ENCODE measurements around the gene GPR135. TPM values are rescaled to one million over a fixed set of nuclear protein-coding genes. Genes with fewer than 3 reads are reported as not detected.

GPR135 gene
- polyA plus RNA-seq, 2 of the 4 experiments (the other 2 are of a cell fraction), result 1.5 to 3.6 TPM

DNA sequence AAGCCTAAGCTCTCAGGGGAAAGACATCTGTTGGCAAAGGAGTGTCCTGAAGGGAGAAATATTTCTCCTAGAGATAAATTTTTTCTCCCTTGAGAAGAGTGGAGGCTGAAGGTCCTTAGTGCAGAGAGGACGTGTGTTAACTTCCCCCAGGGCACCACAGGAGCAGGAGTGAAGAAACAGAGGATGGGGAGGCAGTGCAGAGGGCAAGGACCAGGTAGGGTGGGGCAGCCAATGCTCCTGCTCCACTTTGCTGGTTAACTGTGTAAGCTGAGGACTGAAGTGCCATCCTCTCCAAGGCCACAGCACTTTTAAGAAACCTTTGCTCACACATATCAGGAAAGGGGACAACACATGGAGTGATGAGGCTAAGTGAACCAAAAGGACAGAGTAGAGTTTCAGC, 15.0 kb upstream of the GPR135 start:
- peak overlapping the region; percentile 78 for H3K4me2 ChIP-seq
- H3K9me3 ChIP-seq, result no peaks in the 10 kb centered on the region
- 35% methylated on average over 1 of the region's 1 CpG for WGBS (ENCODE audit: missing lambda C conversion rate)
- TF ChIP-seq MAFK (IDR thresholded peaks at IDR 0.05; ENCODE audit: partially characterized antibody) (no peak), ZSCAN20 (CRISPR knock-in tag; IDR thresholded peaks at IDR 0.05) (no peak), FOXS1 (CRISPR knock-in tag; IDR thresholded peaks at IDR 0.05) (no peak), TFCP2L1 (CRISPR knock-in tag; IDR thresholded peaks at IDR 0.05) (no peak), PHF8 (IDR thresholded peaks at IDR 0.05; ENCODE audit: borderline replicate concordance, low read depth) (no peak), PBX3 (IDR thresholded peaks at IDR 0.05) (no peak), CBX2 (IDR thresholded peaks at IDR 0.05; ENCODE audit: borderline replicate concordance, low read depth) (no peak), FOSB (CRISPR knock-in tag; IDR thresholded peaks at IDR 0.05) (no peak)
- TF ChIP-seq, protein P1, sequence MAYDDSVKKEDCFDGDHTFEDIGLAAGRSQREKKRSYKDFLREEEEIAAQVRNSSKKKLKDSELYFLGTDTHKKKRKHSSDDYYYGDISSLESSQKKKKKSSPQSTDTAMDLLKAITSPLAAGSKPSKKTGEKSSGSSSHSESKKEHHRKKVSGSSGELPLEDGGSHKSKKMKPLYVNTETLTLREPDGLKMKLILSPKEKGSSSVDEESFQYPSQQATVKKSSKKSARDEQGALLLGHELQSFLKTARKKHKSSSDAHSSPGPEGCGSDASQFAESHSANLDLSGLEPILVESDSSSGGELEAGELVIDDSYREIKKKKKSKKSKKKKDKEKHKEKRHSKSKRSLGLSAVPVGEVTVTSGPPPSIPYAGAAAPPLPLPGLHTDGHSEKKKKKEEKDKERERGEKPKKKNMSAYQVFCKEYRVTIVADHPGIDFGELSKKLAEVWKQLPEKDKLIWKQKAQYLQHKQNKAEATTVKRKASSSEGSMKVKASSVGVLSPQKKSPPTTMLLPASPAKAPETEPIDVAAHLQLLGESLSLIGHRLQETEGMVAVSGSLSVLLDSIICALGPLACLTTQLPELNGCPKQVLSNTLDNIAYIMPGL (CRISPR knock-in tag; IDR thresholded peaks at IDR 0.05; ENCODE audit: borderline replicate concordance), result no peak
- TF ChIP-seq, protein P2, sequence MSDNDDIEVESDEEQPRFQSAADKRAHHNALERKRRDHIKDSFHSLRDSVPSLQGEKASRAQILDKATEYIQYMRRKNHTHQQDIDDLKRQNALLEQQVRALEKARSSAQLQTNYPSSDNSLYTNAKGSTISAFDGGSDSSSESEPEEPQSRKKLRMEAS (IDR thresholded peaks at IDR 0.05), result no peak
- TF ChIP-seq, protein P3, sequence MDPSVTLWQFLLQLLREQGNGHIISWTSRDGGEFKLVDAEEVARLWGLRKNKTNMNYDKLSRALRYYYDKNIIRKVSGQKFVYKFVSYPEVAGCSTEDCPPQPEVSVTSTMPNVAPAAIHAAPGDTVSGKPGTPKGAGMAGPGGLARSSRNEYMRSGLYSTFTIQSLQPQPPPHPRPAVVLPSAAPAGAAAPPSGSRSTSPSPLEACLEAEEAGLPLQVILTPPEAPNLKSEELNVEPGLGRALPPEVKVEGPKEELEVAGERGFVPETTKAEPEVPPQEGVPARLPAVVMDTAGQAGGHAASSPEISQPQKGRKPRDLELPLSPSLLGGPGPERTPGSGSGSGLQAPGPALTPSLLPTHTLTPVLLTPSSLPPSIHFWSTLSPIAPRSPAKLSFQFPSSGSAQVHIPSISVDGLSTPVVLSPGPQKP (IDR thresholded peaks at IDR 0.05; ENCODE audit: low read depth, low read length), result no peak
- TF ChIP-seq, protein P4, sequence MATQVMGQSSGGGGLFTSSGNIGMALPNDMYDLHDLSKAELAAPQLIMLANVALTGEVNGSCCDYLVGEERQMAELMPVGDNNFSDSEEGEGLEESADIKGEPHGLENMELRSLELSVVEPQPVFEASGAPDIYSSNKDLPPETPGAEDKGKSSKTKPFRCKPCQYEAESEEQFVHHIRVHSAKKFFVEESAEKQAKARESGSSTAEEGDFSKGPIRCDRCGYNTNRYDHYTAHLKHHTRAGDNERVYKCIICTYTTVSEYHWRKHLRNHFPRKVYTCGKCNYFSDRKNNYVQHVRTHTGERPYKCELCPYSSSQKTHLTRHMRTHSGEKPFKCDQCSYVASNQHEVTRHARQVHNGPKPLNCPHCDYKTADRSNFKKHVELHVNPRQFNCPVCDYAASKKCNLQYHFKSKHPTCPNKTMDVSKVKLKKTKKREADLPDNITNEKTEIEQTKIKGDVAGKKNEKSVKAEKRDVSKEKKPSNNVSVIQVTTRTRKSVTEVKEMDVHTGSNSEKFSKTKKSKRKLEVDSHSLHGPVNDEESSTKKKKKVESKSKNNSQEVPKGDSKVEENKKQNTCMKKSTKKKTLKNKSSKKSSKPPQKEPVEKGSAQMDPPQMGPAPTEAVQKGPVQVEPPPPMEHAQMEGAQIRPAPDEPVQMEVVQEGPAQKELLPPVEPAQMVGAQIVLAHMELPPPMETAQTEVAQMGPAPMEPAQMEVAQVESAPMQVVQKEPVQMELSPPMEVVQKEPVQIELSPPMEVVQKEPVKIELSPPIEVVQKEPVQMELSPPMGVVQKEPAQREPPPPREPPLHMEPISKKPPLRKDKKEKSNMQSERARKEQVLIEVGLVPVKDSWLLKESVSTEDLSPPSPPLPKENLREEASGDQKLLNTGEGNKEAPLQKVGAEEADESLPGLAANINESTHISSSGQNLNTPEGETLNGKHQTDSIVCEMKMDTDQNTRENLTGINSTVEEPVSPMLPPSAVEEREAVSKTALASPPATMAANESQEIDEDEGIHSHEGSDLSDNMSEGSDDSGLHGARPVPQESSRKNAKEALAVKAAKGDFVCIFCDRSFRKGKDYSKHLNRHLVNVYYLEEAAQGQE (IDR thresholded peaks at IDR 0.05), result no peak
- H3K27ac ChIP-seq, result peak overlapping the region; percentile 98; a peak in 5 of 6 replicates
- H3K4me1 ChIP-seq, result peaks cover 58% of the 10 kb centered on the region
- ChIA-PET CTCF (interaction anchor here (0.8 kb wide), 1 partner anchor 97 kb away, joined by 4 read pairs; the partner anchor contains the start of gene CCDC175), POLR2A (no interaction called here)
- FAIRE-seq, result no peak
- no peak for DNase-seq (ENCODE audit: low read depth in 1 of 2, low spot score in 1 of 2)
- peak overlapping the region; percentile 82; the same call in 2 of the 3 replicates for H3K4me3 ChIP-seq
- no peak for ATAC-seq

DNA sequence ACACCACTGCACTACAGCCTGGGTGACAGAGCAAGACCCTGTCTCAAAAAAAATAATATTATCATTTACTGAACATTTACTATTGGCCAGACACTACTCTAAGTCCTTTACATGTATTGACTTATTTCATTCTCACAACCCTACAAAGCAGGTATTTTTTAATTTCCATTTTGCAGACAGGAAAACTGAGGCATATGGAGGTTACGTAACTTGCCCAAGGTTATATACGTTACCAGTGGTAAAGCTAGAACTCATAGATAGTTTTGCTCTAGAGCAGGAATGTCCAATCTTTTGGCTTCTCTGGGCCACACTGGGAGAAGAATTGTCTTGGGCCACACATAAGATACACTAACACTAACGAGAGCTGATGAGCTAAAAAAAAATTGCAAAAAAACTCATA, 13.4 kb upstream of the GPR135 start:
- H3K27ac ChIP-seq, result no peak overlapping the region
- TF ChIP-seq HDAC2 (IDR thresholded peaks at IDR 0.05) (0 out of 2 replicates have a peak, but pooled peaks have one; percentile 30), EHF (CRISPR knock-in tag; IDR thresholded peaks at IDR 0.05) (no peak)
- WGBS (ENCODE audit: missing lambda C conversion rate), result 93% methylated on average over 3 of the region's 3 CpGs
- POLR2A ChIA-PET, result no interaction called here
- ATAC-seq (no peak), DNase-seq (ENCODE audit: low read depth in 1 of 2, low spot score in 1 of 2) (no peak), FAIRE-seq (no peak)
- peaks cover 74% of the 10 kb centered on the region for H3K4me1 ChIP-seq
- 0 out of 3 replicates have a peak overlapping the region, but pooled peaks have one; percentile 6 for H3K4me2 ChIP-seq
- H3K9me3 ChIP-seq, result no peaks in the 10 kb centered on the region
- CTCF ChIA-PET, result interaction anchor here (2.0 kb wide), 1 partner anchor 10 kb away, joined by 9 read pairs; no protein-coding TSS in a partner anchor
- no peak overlapping the region for H3K4me3 ChIP-seq

- Histone ChIP-seq H3K4me2 (no peak overlapping the region), H3K9me3 (no peaks in the 10 kb centered on the region), H3K4me1 (peaks cover 63% of the 10 kb centered on the region), H3K27ac (no peak overlapping the region), H3K4me3 (no peak overlapping the region)
- CTCF ChIA-PET, result interaction anchor here (1.0 to 1.6 kb wide), 2 partner anchors 8 to 18 kb away, joined by 3 to 4 read pairs; partner anchors contain the start of genes JKAMP and L3HYPDH
- TF ChIP-seq FOXS1 (CRISPR knock-in tag; IDR thresholded peaks at IDR 0.05), result no peak
- TF ChIP-seq RNF2 (IDR thresholded peaks at IDR 0.05; ENCODE audit: borderline replicate concordance, low read depth), result no peak
- TF ChIP-seq FOSB (CRISPR knock-in tag; IDR thresholded peaks at IDR 0.05), result no peak
- TF ChIP-seq NFE2L2 (conservative IDR thresholded peaks at IDR 0.05; ENCODE audit: low read length), result no peak
- TF ChIP-seq, protein P5, sequence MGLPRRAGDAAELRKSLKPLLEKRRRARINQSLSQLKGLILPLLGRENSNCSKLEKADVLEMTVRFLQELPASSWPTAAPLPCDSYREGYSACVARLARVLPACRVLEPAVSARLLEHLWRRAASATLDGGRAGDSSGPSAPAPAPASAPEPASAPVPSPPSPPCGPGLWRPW (IDR thresholded peaks at IDR 0.05), result no peak
- no peak for TF ChIP-seq RAD21 (conservative IDR thresholded peaks at IDR 0.05 in 1 of 2, IDR thresholded peaks at IDR 0.05 in 1 of 2)
- no peak for TF ChIP-seq TFCP2L1 (CRISPR knock-in tag; IDR thresholded peaks at IDR 0.05)
- TF ChIP-seq SREBF2 (IDR thresholded peaks at IDR 0.05), result no peak
- TF ChIP-seq PBX3 (IDR thresholded peaks at IDR 0.05), result no peak
- TF ChIP-seq CHD4 (IDR thresholded peaks at IDR 0.05; ENCODE audit: borderline replicate concordance), result no peak
- no peak for TF ChIP-seq GATA3 (IDR thresholded peaks at IDR 0.05; ENCODE audit: borderline replicate concordance)
- TF ChIP-seq RCOR1 (IDR thresholded peaks at IDR 0.05; ENCODE audit: low read depth, low read length), result no peak
- no peak for TF ChIP-seq EHMT2 (IDR thresholded peaks at IDR 0.05; ENCODE audit: low read depth)
- no peak for TF ChIP-seq EHF (CRISPR knock-in tag; IDR thresholded peaks at IDR 0.05)
- no peak for TF ChIP-seq RARB (CRISPR knock-in tag; IDR thresholded peaks at IDR 0.05)
- FAIRE-seq (no peak), DNase-seq (ENCODE audit: low read depth in 1 of 2, low spot score in 1 of 2) (no peak), ATAC-seq (no peak)
- POLR2A ChIA-PET, result no interaction called here
- WGBS (ENCODE audit: missing lambda C conversion rate), result 94% methylated on average over 1 of the region's 1 CpG
Observed at GRCh38 chr14:59475709-59476108, 10.5 kb upstream of the GPR135 start.

Data from A549 (cell line).